Stimulated activated CD4-positive, alpha-beta T cell treated with anti-CD3 and anti-CD28 coated beads, Interleukin-1b, Interleukin-23, amount 100 ng/mL, for 1 hour (primary cell): Measurements from ENCODE around the gene NSF.

Experiments used
- DNase-seq, 2 donors: peaks; one replicate each; pipeline ENCODE4 v3.0.0-alpha.2; 2020; ENCODE audit warnings: low read depth in 2 of 2

The NSF gene

DNA sequence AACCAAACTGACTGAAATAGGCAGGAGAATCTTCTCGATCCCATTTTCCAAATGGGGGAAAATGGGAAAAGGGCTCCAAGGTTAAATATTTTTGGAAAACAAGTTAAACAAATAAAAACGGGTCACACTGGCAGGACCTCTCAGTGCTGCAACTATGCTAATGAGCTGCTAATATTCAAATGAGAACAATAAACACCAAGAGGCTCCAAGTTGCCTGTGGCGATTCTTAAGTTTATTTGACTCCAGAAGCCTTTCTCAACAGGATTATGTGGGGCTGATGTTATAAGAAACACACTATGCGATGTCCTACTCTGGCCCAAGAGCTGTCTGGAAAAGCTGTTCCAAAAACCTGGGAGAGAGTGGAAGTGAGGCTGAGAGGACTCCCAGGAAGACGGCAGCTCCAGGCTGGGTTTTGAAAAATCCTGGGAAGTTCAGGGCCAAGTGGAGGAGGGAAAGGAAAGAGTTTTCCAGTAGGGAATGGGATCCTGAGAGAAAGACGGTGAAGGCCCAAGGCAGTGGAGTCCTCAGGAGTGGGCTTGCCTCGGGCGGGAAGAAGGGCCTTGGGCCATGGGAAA is 206.6 kb downstream of the NSF start:
- no peak for DNase-seq

DNA sequence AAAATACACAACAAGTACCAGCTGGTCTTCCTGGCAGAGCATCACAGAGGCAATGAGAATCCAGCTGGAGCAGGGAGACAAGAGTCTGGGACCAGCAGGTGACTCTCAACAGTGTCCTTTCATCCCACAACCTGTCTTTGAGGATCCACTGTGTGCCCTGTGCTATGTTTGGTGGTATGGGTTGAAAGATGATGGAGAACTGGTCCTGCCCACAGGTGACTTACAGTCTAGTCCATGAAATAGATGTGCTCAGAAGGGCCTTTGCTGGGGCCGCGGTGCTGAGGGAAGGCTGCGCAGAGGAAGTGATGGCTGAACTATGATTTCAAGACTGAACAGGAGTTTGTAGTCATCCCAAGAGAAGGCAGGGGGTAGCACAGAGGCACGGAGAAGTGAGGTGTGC is 210.1 kb downstream of the NSF start:
- DNase-seq: no peak

DNA sequence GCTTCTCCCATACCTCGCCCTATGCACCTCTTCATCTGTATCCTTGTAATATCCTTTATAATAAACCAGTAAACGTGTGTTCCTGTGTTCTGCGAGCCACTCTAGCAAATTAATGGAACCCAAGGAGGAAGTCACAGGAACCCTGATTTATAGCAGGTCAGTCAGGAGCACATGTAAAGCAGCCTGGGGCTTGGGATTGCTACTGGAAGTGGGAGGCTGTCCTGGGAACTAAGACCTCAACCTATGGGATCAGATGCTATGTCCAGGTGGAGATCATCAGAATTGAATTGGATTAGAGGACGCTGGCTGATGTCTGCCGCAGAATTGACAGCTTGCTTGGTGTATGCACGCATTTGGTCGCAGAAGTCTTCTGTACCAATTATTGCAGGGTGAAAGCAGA is 212.3 kb downstream of the NSF start:
- DNase-seq: no peak

DNA sequence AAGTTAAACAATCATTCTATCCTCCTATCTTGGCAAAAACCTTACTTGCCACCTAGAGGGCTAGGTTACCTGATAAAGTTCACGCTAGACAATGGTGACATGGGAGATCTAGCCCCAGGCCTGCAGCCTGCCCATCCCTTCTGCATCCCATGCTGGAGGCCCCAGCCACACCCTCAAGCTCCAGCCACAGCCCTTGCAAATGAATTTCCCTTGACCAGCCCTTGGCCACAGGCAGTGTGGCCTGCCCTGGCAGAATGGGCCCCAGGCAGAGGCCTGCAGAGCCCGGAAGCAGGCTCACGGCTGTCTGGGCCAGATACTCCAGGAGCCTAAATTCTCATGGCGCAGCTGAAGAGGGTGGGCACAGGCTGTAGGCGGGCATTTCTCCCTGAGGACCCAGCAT is 213.1 kb downstream of the NSF start:
- no peak for DNase-seq

DNA sequence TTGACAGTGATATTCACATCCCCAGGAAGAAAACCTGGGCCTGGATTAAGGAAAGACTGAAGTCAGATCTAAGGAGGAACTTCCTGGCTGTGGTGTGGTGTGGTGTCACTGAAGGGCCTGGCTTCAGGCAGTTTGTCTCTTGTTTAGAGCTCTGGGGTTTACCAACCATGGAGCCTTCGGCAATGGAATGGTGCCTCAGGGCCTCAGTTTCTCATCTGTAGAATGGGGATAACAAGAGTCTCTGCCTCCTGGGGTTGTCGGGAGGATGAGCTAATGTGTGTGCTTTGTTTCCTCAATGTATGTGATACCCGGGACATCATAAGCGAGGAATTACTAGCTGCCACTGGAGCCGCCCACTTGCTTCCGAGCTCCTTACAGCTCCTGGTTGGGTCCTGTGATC is 215.3 kb downstream of the NSF start:
- no peak for DNase-seq
